Spleen (tissue), 11 donors: ENCODE data around the gene NFU1. TPM values are rescaled to one million over a fixed set of nuclear protein-coding genes. Genes with fewer than 3 reads are reported as not detected.
A peak's percentile ranks its signal among the peaks of the same experiment; 100 is the strongest.

Experiments used
- DNase-seq: peaks from one replicate; pipeline ENCODE4 v3.0.0-alpha.2; 2020
- H3K27ac ChIP-seq, 8 donors: fragments of 200-600 bp; sonication (generic) in 7 of 8; 1 replicate in 4 of 8; 2 replicates in 4 of 8; pipeline versions ENCODE4 v1.5.0 to v1.8.0; 2016 to 2021; ENCODE audit warnings: inconsistent platforms in 4 of 8, mild to moderate bottlenecking in 4 of 8, moderate library complexity in 1 of 8
- H3K27me3 ChIP-seq, 7 donors: fragments of 200-600 bp; sonication (generic) in 6 of 7; replicated peaks in 1 of 7; 1 replicate in 4 of 7; 2 replicates in 3 of 7; pipeline versions ENCODE4 v1.5.0 to v1.8.0; 2016 to 2021; ENCODE audit warnings: inconsistent platforms in 3 of 7, mild to moderate bottlenecking in 1 of 7
- H3K36me3 ChIP-seq, 6 donors: fragments of 200-600 bp; sonication (generic) in 5 of 6; 1 replicate in 4 of 6; 2 replicates in 2 of 6; pipeline versions ENCODE4 v1.5.0 to v1.8.0; 2016 to 2021; ENCODE audit warnings: inconsistent platforms in 2 of 6
- H3K4me1 ChIP-seq, 6 donors: fragments of 200-600 bp; sonication (generic) in 5 of 6; 1 replicate in 3 of 6; 2 replicates in 3 of 6; pipeline versions ENCODE4 v1.5.0 to v1.8.0; 2016 to 2021; ENCODE audit warnings: inconsistent platforms in 3 of 6
- H3K4me3 ChIP-seq, 8 donors: fragments of 200-600 bp; sonication (generic) in 7 of 8; 1 replicate in 4 of 8; 2 replicates in 4 of 8; pipeline versions ENCODE4 v1.5.0 to v1.8.0; 2016 to 2021; ENCODE audit warnings: inconsistent platforms in 4 of 8, mild to moderate bottlenecking in 4 of 8, moderate library complexity in 2 of 8
- H3K9me3 ChIP-seq, 8 donors: fragments of 200-600 bp; sonication (generic) in 7 of 8; 1 replicate in 4 of 8; 2 replicates in 4 of 8; pipeline versions ENCODE4 v1.5.0 to v1.8.0; 2016 to 2021; ENCODE audit warnings: inconsistent platforms in 4 of 8
- CTCF ChIP-seq, 11 experiments: fragments of 200-600 bp in 7 of 11; fragments of 450-650 bp in 4 of 11; sonication (generic) in 4 of 11; IDR thresholded peaks in 8 of 11; conservative IDR thresholded peaks in 3 of 11; 1 replicate in 7 of 11; 2 replicates in 4 of 11; pipeline versions ENCODE4 v1.4.0 to v1.8.0; 2016 to 2021; ENCODE audit warnings: antibody characterized with exemption in 11 of 11, inconsistent platforms in 4 of 11, mild to moderate bottlenecking in 1 of 11
- POLR2A ChIP-seq, 3 donors: fragments of 450-650 bp; IDR thresholded peaks; one replicate each; pipeline ENCODE4 v1.5.1; 2017; ENCODE audit warnings: antibody characterized with exemption in 3 of 3, mild to moderate bottlenecking in 1 of 3
- POLR2AphosphoS5 ChIP-seq, 3 donors: sonication (generic); formaldehyde crosslinking; IDR thresholded peaks; one replicate each; pipeline ENCODE4 v1.5.1; 2017; ENCODE audit warnings: antibody characterized with exemption in 3 of 3
- WGBS, 5 donors: extraction: QIAGEN DNeasy Blood & Tissue Kit in 3 of 5; methylation state at CpG; one replicate each; pipeline versions ENCODE4 v1.1.5 to v1.1.7; 2013 to 2018; 5-methylcytosine and 5-hydroxymethylcytosine counted together
- intact Hi-C: fragments of 100-400 bp; cut with DNase I; formaldehyde crosslinking; loops from one replicate; pipeline ENCODE4 v1.15.0; 2023; ENCODE audit warnings: low total_unique reads
- polyA plus RNA-seq, 3 donors: library from polyadenylated mRNA; stranded (reverse); fragments of 200-250 nt; gene quantifications; one replicate each; pipeline ENCODE4 v1.2.1, GENCODE V29; 2013
- total RNA-seq, 7 donors: library from RNA; depleted of rRNA in 3 of 7; stranded (reverse); fragments of >200 nt in 3 of 7; fragmentation: NEBNext Ultra II Directional in 4 of 7; extraction: Animal tissue kit (Norgen Biotek cat#: 25700) in 4 of 7; gene quantifications; one replicate each; pipeline versions ENCODE4 v1.1.0 to v1.2.1, GENCODE V29; 2016 to 2021
- donor health status: healthy with polysubstance abuse.
- donor health status: DM: no; HTN: no; CAD: no; lungs with moderate emphysema.
- donor health status: DM: no; HTN: no; CAD: no.
- donor health status: Bipolar disorder and iron deficiency.
- donor health status: healthy.
- donor health status: DM: no; HTN: no; CAD: no.
- donor health status: DM: yes; HTN: yes; CAD: no.

Gene NFU1
- total and polyA plus RNA-seq, 10 donors: 24.8 to 53.0 (median 33.2) TPM

GRCh38 chr2:69386360-69386759, 50.9 kb downstream of the NFU1 start:
- intact Hi-C loops: no loop called here
- 8 to 14% (median 9%) methylated on average over 6 of the region's 6 CpGs for WGBS, 5 donors
- DNase-seq: no peak
- H3K9me3 ChIP-seq: no peaks in the 10 kb centered on the region
- H3K36me3 ChIP-seq: no peaks in the 10 kb centered on the region
- H3K27me3 ChIP-seq: no peaks in the 10 kb centered on the region
- TF ChIP-seq CTCF (IDR thresholded peaks at IDR 0.05 in 8 of 11, conservative IDR thresholded peaks at IDR 0.05 in 3 of 11) (no peak), POLR2AphosphoS5 (IDR thresholded peaks at IDR 0.05) (no peak), POLR2A (IDR thresholded peaks at IDR 0.05) (no peak)
- H3K4me3 ChIP-seq: peak overlapping the region; percentile 72 to 98 (median 92)
- peak overlapping the region; percentile 73 to 94 (median 88) for H3K27ac ChIP-seq
- H3K4me1 ChIP-seq: peaks cover 11 to 70% (median 48%) of the 10 kb centered on the region in 6 donors

- intact Hi-C loops: no loop called here
- TF ChIP-seq POLR2A (IDR thresholded peaks at IDR 0.05) (no peak), CTCF (IDR thresholded peaks at IDR 0.05 in 8 of 11, conservative IDR thresholded peaks at IDR 0.05 in 3 of 11) (no peak), POLR2AphosphoS5 (IDR thresholded peaks at IDR 0.05) (no peak)
Measured at GRCh38 chr2:69385443-69386151, 51.6 kb downstream of the NFU1 start.

GRCh38 chr2:69384618-69385081, 52.6 kb downstream of the NFU1 start:
- no peaks in the 10 kb centered on the region for H3K27me3 ChIP-seq
- WGBS, 5 donors: 92 to 99% (median 97%) methylated on average over 5 of the region's 5 CpGs
- no peaks in the 10 kb centered on the region for H3K36me3 ChIP-seq
- no peak overlapping the region for H3K27ac ChIP-seq
- no peak overlapping the region for H3K4me3 ChIP-seq
- no peak for DNase-seq
- H3K9me3 ChIP-seq: no peaks in the 10 kb centered on the region
- TF ChIP-seq POLR2A (IDR thresholded peaks at IDR 0.05) (no peak), CTCF (IDR thresholded peaks at IDR 0.05 in 8 of 11, conservative IDR thresholded peaks at IDR 0.05 in 3 of 11) (no peak), POLR2AphosphoS5 (IDR thresholded peaks at IDR 0.05) (no peak)
- intact Hi-C loops: no loop called here
- H3K4me1 ChIP-seq: peaks cover 15 to 75% (median 52%) of the 10 kb centered on the region in 6 donors

More at GRCh38 chr2:69385443-69386151, 51.6 kb downstream of the NFU1 start:
- Histone ChIP-seq H3K27me3 (no peaks in the 10 kb centered on the region), H3K9me3 (no peaks in the 10 kb centered on the region), H3K36me3 (no peaks in the 10 kb centered on the region), H3K4me1 (peaks cover 15 to 76% (median 52%) of the 10 kb centered on the region in 6 donors), H3K27ac (peak overlapping the region in 2 of 8 donors; percentile 91 to 93), H3K4me3 (peak overlapping the region in 6 of 8 donors; percentile 72 to 96 (median 92))
- no peak for DNase-seq
- WGBS, 5 donors: 56 to 60% (median 58%) methylated on average over 8 of the region's 8 CpGs

GRCh38 chr2:69383176-69383812, 53.9 kb downstream of the NFU1 start:
- no peak overlapping the region for H3K27ac ChIP-seq
- 90 to 98% (median 94%) methylated on average over 7 of the region's 7 CpGs for WGBS, 5 donors

More at GRCh38 chr2:69383176-69383812, 53.9 kb downstream of the NFU1 start:
- intact Hi-C loops: no loop called here
- H3K36me3 ChIP-seq: no peaks in the 10 kb centered on the region
- TF ChIP-seq POLR2AphosphoS5 (IDR thresholded peaks at IDR 0.05): no peak
- TF ChIP-seq CTCF (IDR thresholded peaks at IDR 0.05 in 8 of 11, conservative IDR thresholded peaks at IDR 0.05 in 3 of 11): no peak
- no peak for TF ChIP-seq POLR2A (IDR thresholded peaks at IDR 0.05)
- H3K27me3 ChIP-seq: no peaks in the 10 kb centered on the region
- H3K4me3 ChIP-seq: no peak overlapping the region
- H3K9me3 ChIP-seq: no peaks in the 10 kb centered on the region
- peaks cover 15 to 83% (median 52%) of the 10 kb centered on the region in 6 donors for H3K4me1 ChIP-seq
- DNase-seq: no peak
